ENCODE data around the gene MSX2. TPM values are rescaled to one million over a fixed set of nuclear protein-coding genes. Genes with fewer than 3 reads are reported as not detected.
"Not testable (repeated sequence)": the region's sequence is repeated elsewhere in the genome, so short reads cannot be mapped to it uniquely, and the experiment has no call there.

MSX2 gene
- total RNA-seq, 1 experiment from 2014 or later: 7.8 TPM

DNA sequence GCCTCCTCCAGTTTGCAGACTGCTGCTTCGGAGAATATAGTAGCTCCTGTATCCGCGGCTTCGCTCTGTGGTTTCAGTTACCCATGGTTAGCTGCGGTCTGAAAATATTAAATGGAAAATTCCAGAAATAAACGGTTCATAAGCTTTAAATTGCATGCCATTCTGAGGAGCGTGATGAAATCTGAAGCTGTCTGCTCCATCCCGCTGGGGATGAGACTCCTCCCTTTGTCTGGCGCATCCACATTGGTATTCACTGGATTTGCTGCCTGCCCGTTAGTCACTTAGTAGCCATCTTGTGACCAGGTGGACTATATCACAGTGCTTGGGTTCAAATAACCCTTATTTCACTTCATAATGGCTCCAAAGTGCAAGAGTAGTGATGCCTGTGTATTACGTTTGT, 36.3 kb downstream of the MSX2 start:
- H3K4me1 ChIP-seq: no peaks in the 10 kb centered on the region
- no peak for DNase-seq
- H3K27me3 ChIP-seq: peaks cover 5% of the 10 kb centered on the region; the same call in 1 of the 2 replicates
- no peaks in the 10 kb centered on the region for H3K9me3 ChIP-seq (replicated peaks)
- H3K4me3 ChIP-seq: no peak overlapping the region
- H3K27ac ChIP-seq: no peak overlapping the region
- H3K36me3 ChIP-seq: no peaks in the 10 kb centered on the region

DNA sequence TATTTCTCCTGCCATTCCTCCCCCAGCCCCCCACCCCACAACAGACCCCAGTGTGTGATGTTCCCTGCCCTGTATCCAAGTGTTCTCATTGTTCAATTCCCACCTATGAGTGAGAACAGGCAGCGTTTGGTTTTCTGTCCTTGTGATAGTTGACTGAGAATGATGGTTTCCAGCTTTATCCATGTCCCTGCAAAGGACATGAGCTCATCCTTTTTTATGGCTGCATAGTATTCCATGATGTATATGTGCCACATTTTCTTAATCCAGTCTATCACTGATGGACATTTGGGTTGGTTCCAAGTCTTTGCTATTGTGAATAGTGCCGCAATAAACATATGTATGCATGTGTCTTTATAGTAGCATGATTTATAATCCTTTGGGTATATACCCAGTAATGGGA, 37.0 kb downstream of the MSX2 start:
- H3K9me3 ChIP-seq (replicated peaks); H3K27me3 ChIP-seq; DNase-seq; H3K4me1 ChIP-seq; H3K36me3 ChIP-seq; H3K27ac ChIP-seq; H3K4me3 ChIP-seq: not testable (repeated sequence)

DNA sequence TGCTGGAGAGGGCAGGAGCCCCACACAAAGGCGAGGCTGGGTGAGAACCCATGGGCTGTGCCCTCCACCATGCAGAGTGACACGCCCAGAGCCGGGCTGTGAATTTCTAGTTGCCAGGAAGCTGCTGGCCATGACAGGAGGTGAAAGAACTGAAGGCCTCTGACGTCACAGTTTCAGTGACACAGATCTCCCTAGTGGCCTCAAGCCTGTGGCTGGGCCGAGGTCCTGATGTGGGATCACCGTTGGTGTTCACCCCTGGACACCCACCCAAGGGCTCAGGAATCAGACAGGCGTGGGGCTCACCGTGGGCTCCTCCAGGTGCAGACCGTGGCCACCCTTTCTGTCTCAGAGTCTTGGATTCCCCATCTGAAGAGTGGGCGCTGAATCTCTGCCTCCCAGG, 39.9 kb downstream of the MSX2 start:
- Histone ChIP-seq H3K27ac (no peak overlapping the region), H3K9me3 (replicated peaks) (no peaks in the 10 kb centered on the region), H3K27me3 (peaks cover 9% of the 10 kb centered on the region; the same call in 1 of the 2 replicates), H3K36me3 (no peaks in the 10 kb centered on the region), H3K4me3 (no peak overlapping the region), H3K4me1 (no peaks in the 10 kb centered on the region)
- DNase-seq: no peak

DNA sequence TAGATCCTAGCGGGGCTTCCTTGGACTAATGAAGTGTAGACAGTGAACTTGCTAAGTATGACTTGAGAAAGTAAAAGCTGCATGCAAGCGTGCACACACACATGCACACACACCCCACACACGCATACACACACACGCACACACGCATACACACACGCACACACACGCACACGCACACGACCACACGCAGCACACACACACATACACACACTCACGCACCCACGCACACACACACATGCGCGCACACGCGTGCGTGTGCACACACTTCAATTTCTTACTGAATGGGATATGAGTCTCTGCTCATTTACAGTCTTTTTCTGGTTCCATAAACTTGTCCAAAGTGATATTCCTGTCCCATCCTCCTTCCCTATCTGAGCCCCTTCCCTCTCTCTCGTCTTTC, 41.2 kb downstream of the MSX2 start:
- Histone ChIP-seq H3K27ac (no peak overlapping the region), H3K4me1 (no peaks in the 10 kb centered on the region)

DNA sequence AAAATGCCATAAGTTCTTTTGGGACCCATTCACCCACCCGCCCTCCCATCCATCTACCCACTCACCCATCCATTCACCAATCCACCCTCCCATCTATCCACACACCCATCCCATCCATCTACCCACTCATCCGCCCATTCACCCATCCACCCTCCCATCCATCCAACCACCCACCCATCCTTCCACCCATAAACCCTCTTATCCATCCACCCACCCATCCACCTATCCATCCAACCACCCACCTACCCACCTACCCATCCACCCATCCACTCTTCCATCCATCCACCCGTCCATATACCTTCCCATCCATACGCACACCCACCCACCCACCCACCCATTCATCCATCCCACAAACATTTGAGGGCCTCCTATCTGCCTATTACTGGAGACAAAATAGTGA, 43.3 kb downstream of the MSX2 start:
- no peaks in the 10 kb centered on the region for H3K9me3 ChIP-seq (replicated peaks)
- no peak for DNase-seq
- no peak overlapping the region for H3K4me3 ChIP-seq

More for the DNA sequence above, 41.2 kb downstream of the MSX2 start:
- no peak for DNase-seq
- H3K9me3 ChIP-seq (replicated peaks): no peaks in the 10 kb centered on the region
- H3K27me3 ChIP-seq: peaks cover 12% of the 10 kb centered on the region; the same call in 1 of the 2 replicates
- no peak overlapping the region for H3K4me3 ChIP-seq
- H3K36me3 ChIP-seq: no peaks in the 10 kb centered on the region

DNA sequence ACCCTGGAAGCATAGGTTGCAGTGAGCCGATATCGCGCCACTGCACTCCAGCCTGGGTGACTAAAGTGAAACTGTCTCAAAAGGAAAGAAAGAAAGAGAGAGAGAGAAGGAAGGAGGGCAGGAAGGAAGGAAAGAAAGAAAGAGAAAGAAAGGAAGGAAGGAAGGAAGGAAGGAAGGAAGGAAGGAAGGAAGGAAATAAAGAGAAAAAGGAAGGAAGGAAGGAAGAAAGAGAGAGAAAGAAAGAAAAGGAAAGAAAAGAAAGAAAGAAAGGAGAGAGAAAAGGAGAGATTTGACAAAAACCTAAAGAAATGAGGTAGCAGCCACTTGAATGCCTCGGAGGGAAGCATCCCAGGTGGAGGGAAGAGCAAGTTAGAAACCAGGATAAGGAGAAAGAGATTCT, 44.6 kb downstream of the MSX2 start:
- Histone ChIP-seq H3K9me3 (replicated peaks) (no peaks in the 10 kb centered on the region), H3K27ac (no peak overlapping the region), H3K27me3 (peaks cover 11% of the 10 kb centered on the region; the same call in 1 of the 2 replicates), H3K36me3 (no peaks in the 10 kb centered on the region), H3K4me3 (no peak overlapping the region), H3K4me1 (no peaks in the 10 kb centered on the region)
- DNase-seq: no peak

More for the DNA sequence above, 43.3 kb downstream of the MSX2 start:
- Histone ChIP-seq H3K27ac (no peak overlapping the region), H3K27me3 (peaks cover 16% of the 10 kb centered on the region; the same call in 1 of the 2 replicates), H3K4me1 (no peaks in the 10 kb centered on the region), H3K36me3 (no peaks in the 10 kb centered on the region)

DNA sequence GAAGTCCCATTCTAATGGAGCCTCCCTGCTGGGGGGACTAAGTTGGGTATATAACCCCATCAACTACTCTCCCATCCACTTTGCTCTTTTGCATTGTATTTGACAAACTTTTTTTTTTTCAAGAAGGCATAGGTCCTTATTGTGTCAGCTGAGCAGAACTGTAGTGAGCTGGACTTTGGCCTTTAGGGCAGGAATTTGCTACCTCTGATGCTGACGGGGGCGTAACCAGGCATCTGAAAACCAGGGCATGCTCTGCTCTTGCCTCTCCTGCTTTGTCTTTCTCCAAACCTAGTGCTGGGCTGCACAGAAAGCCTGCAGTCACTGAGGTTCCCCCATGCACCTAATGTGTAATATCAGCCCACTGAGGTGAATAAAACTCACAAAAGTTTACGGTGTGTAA, 49.0 kb downstream of the MSX2 start:
- H3K9me3 ChIP-seq (replicated peaks): no peaks in the 10 kb centered on the region
- DNase-seq: no peak
- H3K4me3 ChIP-seq: no peak overlapping the region
- H3K36me3 ChIP-seq: no peaks in the 10 kb centered on the region
- H3K27ac ChIP-seq: no peak overlapping the region
- peaks cover 11% of the 10 kb centered on the region; the same call in 1 of the 2 replicates for H3K27me3 ChIP-seq
- H3K4me1 ChIP-seq: no peaks in the 10 kb centered on the region

DNA sequence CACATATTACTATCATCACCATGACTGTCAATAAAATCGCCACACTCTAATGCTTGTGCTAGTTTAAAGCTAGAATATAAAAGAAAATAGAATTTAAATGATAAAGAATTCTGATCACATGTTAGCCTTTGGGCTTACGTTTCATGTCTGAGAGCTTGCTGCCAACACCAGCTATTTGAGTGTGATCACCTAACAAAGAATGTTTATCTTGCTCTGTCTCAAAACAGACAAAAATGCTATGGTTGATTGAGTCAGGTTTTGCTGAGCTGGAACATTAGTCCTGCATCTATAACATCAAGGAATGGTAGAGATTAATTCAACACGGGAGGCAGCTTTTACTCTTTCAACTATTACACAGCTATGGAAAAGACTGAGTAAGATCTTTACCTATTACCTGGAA, 50.7 kb downstream of the MSX2 start:
- Histone ChIP-seq H3K36me3 (no peaks in the 10 kb centered on the region), H3K4me3 (no peak overlapping the region), H3K27me3 (peaks cover 6% of the 10 kb centered on the region; the same call in 1 of the 2 replicates), H3K4me1 (no peaks in the 10 kb centered on the region), H3K27ac (no peak overlapping the region), H3K9me3 (replicated peaks) (no peaks in the 10 kb centered on the region)
- no peak for DNase-seq

DNA sequence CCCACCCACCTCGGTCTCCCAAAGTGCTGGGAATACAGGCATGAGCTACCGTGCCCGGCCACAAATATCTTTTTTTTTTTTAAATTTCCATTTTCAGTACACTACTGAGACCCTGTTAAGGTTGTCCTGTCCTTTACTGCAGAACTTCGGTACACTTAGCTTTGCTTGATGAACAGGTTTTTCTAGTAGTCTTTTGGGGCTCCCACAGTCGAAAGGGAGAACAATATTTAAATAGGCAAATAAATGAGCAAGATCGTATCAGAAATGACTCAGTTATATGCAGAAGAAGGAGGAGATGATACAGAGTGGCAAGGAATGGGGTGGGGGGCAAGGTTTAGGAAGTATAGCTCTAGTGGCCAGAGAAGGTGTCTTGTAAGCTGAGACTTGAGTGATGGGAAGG, 52.7 kb downstream of the MSX2 start:
- DNase-seq: no peak
- H3K4me3 ChIP-seq: no peak overlapping the region
- H3K4me1 ChIP-seq: no peaks in the 10 kb centered on the region

DNA sequence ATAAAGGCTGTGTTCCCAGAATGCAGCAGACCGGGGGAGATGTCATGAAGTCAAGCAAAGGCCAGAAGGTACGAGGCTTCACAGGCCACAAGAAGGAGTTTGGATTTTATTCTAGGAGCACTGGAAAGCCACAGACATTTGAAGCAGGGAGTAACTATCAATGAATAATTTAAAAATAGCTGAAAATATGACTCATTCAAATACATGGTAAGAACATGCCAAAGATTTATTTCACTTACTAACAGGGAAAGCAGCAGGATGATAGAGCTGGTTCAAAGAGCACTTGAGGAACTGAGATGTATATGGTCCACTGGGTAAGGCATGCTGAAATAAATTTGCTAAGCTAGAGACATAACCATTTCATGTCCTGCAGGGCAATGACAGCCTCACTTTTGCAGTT, 53.2 kb downstream of the MSX2 start:
- DNase-seq: no peak
- Histone ChIP-seq H3K27ac (no peak overlapping the region), H3K4me1 (no peaks in the 10 kb centered on the region), H3K9me3 (replicated peaks) (no peaks in the 10 kb centered on the region), H3K4me3 (no peak overlapping the region), H3K27me3 (no peaks in the 10 kb centered on the region), H3K36me3 (no peaks in the 10 kb centered on the region)

More for the DNA sequence above, 52.7 kb downstream of the MSX2 start:
- Histone ChIP-seq H3K9me3 (replicated peaks) (no peaks in the 10 kb centered on the region), H3K27me3 (no peaks in the 10 kb centered on the region), H3K27ac (no peak overlapping the region), H3K36me3 (no peaks in the 10 kb centered on the region)
